Measurements from ENCODE around the gene ZCCHC24.

- TF ChIP-seq CTCF (IDR thresholded peaks at IDR 0.05) (no peak), POLR2A (IDR thresholded peaks at IDR 0.05) (no peak)
These were observed 14.0 kb downstream of the ZCCHC24 start for GRCh38 chr10:79431428-79431827.

All from testis (tissue), 2 donors.